SK-N-SH (cell line): ENCODE measurements around the gene SLC25A26.
"Not testable (repeated sequence)": the region's sequence is repeated elsewhere in the genome, so short reads cannot be mapped to it uniquely, and the experiment has no call there.

ENCODE experiments used
- CTCF ChIP-seq: fragments of 200-600 bp; sonication (generic); IDR thresholded peaks from 2 replicates; pipeline ENCODE4 v1.6.1; 2017; ENCODE audit warnings: antibody characterized with exemption, mild to moderate bottlenecking, moderate library complexity
- EZH2phosphoT487 ChIP-seq: fragments of 200-600 bp; sonication (generic); IDR thresholded peaks from 2 replicates; pipeline ENCODE4 v1.6.1; 2017; ENCODE audit warnings: low read depth, mixed run types, mild to moderate bottlenecking, antibody characterized with exemption, moderate library complexity, borderline replicate concordance
- FOXM1 ChIP-seq: IDR thresholded peaks from 2 replicates; pipeline ENCODE4 v1.4.0; 2012; ENCODE audit warnings: low read depth, mild to moderate bottlenecking
- NRF1 ChIP-seq: IDR thresholded peaks from 2 replicates; pipeline ENCODE4 v1.6.1; 2012; ENCODE audit warnings: low read depth, mild to moderate bottlenecking, low read length
- PBX3 ChIP-seq: IDR thresholded peaks from 2 replicates; pipeline ENCODE4; 2012
- RAD21 ChIP-seq: IDR thresholded peaks from 2 replicates; pipeline ENCODE4 v1.6.1; 2012; ENCODE audit warnings: mild to moderate bottlenecking, low read length
- RCOR1 ChIP-seq: fragments of 150-350 bp; IDR thresholded peaks from 2 replicates; pipeline ENCODE4 v1.6.1; 2017; ENCODE audit warnings: antibody characterized with exemption, low read length
- REST ChIP-seq: IDR thresholded peaks from 2 replicates; pipeline ENCODE4 v1.6.1; 2012; ENCODE audit warnings: mild to moderate bottlenecking, low read depth, low read length, moderate library complexity
- SIN3A ChIP-seq: IDR thresholded peaks from 2 replicates; pipeline ENCODE4 v1.6.1; 2012; ENCODE audit warnings: low read depth, mild to moderate bottlenecking, low read length, moderate library complexity, borderline replicate concordance
- TEAD4 ChIP-seq: IDR thresholded peaks from 2 replicates; pipeline ENCODE4 v1.4.0; 2012; ENCODE audit warnings: mild to moderate bottlenecking, borderline replicate concordance; ENCODE audit not compliant: insufficient read depth

- not testable (repeated sequence) for TF ChIP-seq NRF1, SIN3A, PBX3, CTCF, RCOR1, TEAD4, FOXM1, EZH2phosphoT487, REST, RAD21
Observed at GRCh38 chr3:66306991-66307390, 86.2 kb downstream of the SLC25A26 start.
